Ishikawa (cell line): ENCODE measurements around the gene KIZ.

ENCODE experiments used
- CEBPB ChIP-seq: IDR thresholded peaks from 2 replicates; pipeline ENCODE4 v1.6.1; 2012
- CREB1 ChIP-seq: IDR thresholded peaks from 2 replicates; pipeline ENCODE4 v1.6.1; 2012; ENCODE audit warnings: low read depth
- EGR1 ChIP-seq: IDR thresholded peaks from 2 replicates; pipeline ENCODE4 v1.6.1; 2012
- EP300 ChIP-seq: IDR thresholded peaks from 2 replicates; pipeline ENCODE4 v1.6.1; 2012; ENCODE audit warnings: borderline replicate concordance
- FOXM1 ChIP-seq: IDR thresholded peaks from 2 replicates; pipeline ENCODE4 v1.6.1; 2012; ENCODE audit warnings: low read depth, borderline replicate concordance
- NFIC ChIP-seq: IDR thresholded peaks from 2 replicates; pipeline ENCODE4 v1.6.1; 2012
- RAD21 ChIP-seq: IDR thresholded peaks from 2 replicates; pipeline ENCODE4 v1.6.1; 2012; ENCODE audit warnings: low read depth
- REST ChIP-seq: IDR thresholded peaks from 2 replicates; pipeline ENCODE4 v1.6.1; 2012; ENCODE audit warnings: low read depth, mild to moderate bottlenecking
- TAF1 ChIP-seq: IDR thresholded peaks from 2 replicates; pipeline ENCODE4 v1.6.1; 2012; ENCODE audit warnings: low read depth, mild to moderate bottlenecking
- TCF12 ChIP-seq: IDR thresholded peaks from 2 replicates; pipeline ENCODE4 v1.6.1; 2012; ENCODE audit warnings: low read depth
- TEAD4 ChIP-seq: IDR thresholded peaks from 2 replicates; pipeline ENCODE4 v1.6.1; 2012
- YY1 ChIP-seq: IDR thresholded peaks from 2 replicates; pipeline ENCODE4 v1.6.1; 2012; ENCODE audit warnings: low read depth
- ZBTB7A ChIP-seq: IDR thresholded peaks from 2 replicates; pipeline ENCODE4 v1.6.1; 2012; ENCODE audit warnings: low read depth
- TF ChIP-seq, protein P1 (sequence below): IDR thresholded peaks from 2 replicates; pipeline ENCODE4 v1.6.1; 2012
- TF ChIP-seq, protein P2 (sequence below): IDR thresholded peaks from 2 replicates; pipeline ENCODE4 v1.6.1; 2012

Gene KIZ

DNA sequence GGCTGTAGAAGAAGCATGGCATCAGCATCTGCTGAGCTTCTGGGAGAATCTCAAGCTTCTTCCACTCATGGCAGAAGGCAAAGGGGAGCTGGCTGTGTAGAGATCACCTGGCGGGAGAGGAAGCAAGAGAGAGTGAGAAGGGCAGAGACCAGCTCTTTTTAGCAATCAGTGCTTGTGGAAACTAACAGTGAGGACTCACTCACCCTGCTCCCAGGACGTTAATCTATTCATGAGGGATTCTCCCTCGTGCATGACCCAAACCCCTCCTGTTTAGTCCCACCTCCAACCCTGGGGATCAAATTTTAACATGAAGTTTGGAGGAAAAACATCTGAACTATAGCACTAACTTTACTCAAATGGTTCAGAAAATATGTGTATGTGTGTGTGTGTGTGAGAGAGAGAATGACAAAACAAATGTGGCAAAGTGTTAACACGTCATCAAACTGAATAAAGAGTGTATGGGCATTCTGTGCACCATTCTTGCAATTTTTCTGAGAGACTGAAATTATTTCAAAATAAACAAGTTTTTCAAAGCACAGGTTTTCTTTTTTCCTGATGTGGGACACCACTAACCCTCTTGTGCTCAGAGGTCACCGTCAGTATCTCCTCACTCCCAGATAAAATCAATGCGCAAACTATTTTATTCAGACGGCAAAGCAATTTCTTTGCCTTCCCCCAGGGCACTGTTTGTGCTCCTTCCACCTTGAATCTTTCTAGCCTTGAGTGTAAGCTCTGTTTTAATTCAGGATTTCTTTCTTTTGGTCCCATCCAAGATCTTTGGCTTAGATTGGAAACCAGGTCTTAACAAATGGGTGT is 154.0 kb downstream of the KIZ start:
- TF ChIP-seq ZBTB7A = no peak
- no peak for TF ChIP-seq FOXM1
- TF ChIP-seq TAF1 = no peak
- no peak for TF ChIP-seq CREB1
- no peak for TF ChIP-seq RAD21
- TF ChIP-seq EGR1 = no peak
- no peak for TF ChIP-seq REST
- TF ChIP-seq EP300 = no peak
- TF ChIP-seq, protein P1, sequence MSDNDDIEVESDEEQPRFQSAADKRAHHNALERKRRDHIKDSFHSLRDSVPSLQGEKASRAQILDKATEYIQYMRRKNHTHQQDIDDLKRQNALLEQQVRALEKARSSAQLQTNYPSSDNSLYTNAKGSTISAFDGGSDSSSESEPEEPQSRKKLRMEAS = no peak
- no peak for TF ChIP-seq CEBPB
- TF ChIP-seq, protein P2, sequence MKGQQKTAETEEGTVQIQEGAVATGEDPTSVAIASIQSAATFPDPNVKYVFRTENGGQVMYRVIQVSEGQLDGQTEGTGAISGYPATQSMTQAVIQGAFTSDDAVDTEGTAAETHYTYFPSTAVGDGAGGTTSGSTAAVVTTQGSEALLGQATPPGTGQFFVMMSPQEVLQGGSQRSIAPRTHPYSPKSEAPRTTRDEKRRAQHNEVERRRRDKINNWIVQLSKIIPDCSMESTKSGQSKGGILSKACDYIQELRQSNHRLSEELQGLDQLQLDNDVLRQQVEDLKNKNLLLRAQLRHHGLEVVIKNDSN = no peak
- no peak for TF ChIP-seq YY1
- TF ChIP-seq NFIC = no peak
- TF ChIP-seq TCF12 = no peak
- no peak for TF ChIP-seq TEAD4

- no peak for TF ChIP-seq TCF12
- TF ChIP-seq, protein P2 = no peak
- TF ChIP-seq EP300 = no peak
- TF ChIP-seq YY1 = no peak
- no peak for TF ChIP-seq ZBTB7A
- no peak for TF ChIP-seq CEBPB
- no peak for TF ChIP-seq EGR1
- TF ChIP-seq TAF1 = no peak
- TF ChIP-seq, protein P1 = no peak
- TF ChIP-seq NFIC = no peak
- no peak for TF ChIP-seq CREB1
- TF ChIP-seq RAD21 = no peak
- TF ChIP-seq FOXM1 = no peak
- no peak for TF ChIP-seq TEAD4
- no peak for TF ChIP-seq REST
Observed at GRCh38 chr20:21280522-21281016, 154.7 kb downstream of the KIZ start.

GRCh38 chr20:21286775-21287174 is 160.9 kb downstream of the KIZ start:
- TF ChIP-seq YY1 (no peak), EP300 (no peak)

DNA sequence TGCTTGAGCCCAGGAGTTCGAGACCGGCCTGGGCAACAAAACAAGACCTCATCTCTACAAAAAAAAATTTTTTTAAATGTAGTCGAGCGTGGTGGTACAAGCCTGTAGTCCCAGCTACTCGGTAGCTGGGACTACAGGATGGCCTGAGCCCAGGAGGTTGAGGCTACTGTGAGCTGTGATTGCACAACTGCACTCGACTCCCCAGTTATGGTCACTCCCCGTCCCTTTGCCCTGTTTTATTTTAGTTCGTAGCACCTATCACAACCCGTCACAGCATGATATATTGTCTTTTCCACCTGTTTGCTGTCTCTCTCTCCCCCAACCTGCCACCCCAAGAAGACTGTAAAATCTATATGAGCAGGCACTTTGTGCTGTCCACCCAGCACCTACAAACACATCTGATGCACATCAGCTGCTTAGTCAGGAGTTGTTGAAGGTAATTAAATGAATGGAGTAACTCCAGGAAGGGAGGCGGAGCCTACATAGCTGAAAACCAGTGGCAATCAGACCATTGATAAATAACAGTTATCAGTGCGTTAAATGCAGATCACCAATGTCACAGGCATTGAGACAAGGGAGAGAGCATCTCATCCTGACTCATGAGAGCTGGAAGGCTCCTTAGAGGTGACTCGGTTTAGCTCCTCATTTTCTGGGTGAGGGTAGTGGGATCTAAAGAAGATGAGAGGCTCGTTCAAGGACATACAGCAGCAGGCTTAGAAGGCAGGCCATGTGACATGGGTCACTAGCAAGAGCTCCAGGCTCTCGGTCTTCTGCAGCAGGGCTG is 162.9 kb downstream of the KIZ start:
- TF ChIP-seq NFIC = no peak
- TF ChIP-seq FOXM1 = no peak
- no peak for TF ChIP-seq RAD21
- TF ChIP-seq TAF1 = no peak
- TF ChIP-seq REST = no peak
- no peak for TF ChIP-seq TEAD4
- TF ChIP-seq, protein P1 = no peak
